HG03139 (cell line): Measurements from ENCODE around the gene SLC35D1.

Experiments used
- ATAC-seq: cut with Tn5 transposase; IDR thresholded peaks from one replicate; pipeline ENCODE4 v1.9.1; 2021; ENCODE audit not compliant: unreplicated experiment

Gene SLC35D1

GRCh38 chr1:67051196-67051595 is 2.8 kb downstream of the SLC35D1 start:
- no peak for ATAC-seq

- ATAC-seq: no peak
Measured at GRCh38 chr1:67044631-67045270, 9.2 kb downstream of the SLC35D1 start.

GRCh38 chr1:67043366-67043765 is 10.6 kb downstream of the SLC35D1 start:
- no peak for ATAC-seq

GRCh38 chr1:67041841-67042503 is 12.0 kb downstream of the SLC35D1 start:
- ATAC-seq: no peak

- no peak for ATAC-seq
Measured at GRCh38 chr1:67040405-67040804, 13.5 kb downstream of the SLC35D1 start.

- ATAC-seq: no peak
Measured at GRCh38 chr1:67031859-67032247, 22.1 kb downstream of the SLC35D1 start.

GRCh38 chr1:67031121-67031858 is 22.7 kb downstream of the SLC35D1 start:
- no peak for ATAC-seq

- no peak for ATAC-seq
Measured at GRCh38 chr1:67029472-67029871, 24.5 kb downstream of the SLC35D1 start.

GRCh38 chr1:67020765-67021164 is 33.2 kb downstream of the SLC35D1 start:
- no peak for ATAC-seq

- ATAC-seq: no peak
Measured at GRCh38 chr1:67020304-67020703, 33.6 kb downstream of the SLC35D1 start.

GRCh38 chr1:67019600-67020136 is 34.3 kb downstream of the SLC35D1 start:
- no peak for ATAC-seq

- ATAC-seq: no peak
Measured at GRCh38 chr1:67019121-67019520, 34.8 kb downstream of the SLC35D1 start.

- no peak for ATAC-seq
Measured at GRCh38 chr1:67018574-67018973, 35.4 kb downstream of the SLC35D1 start.

GRCh38 chr1:67013573-67013972 is 40.4 kb downstream of the SLC35D1 start:
- ATAC-seq: no peak

- ATAC-seq: no peak
Measured at GRCh38 chr1:67009792-67010191, 44.2 kb downstream of the SLC35D1 start.

GRCh38 chr1:67005068-67005467 is 48.9 kb downstream of the SLC35D1 start:
- no peak for ATAC-seq

GRCh38 chr1:67004176-67004575 is 49.8 kb downstream of the SLC35D1 start:
- no peak for ATAC-seq

GRCh38 chr1:67001682-67002425 is 52.1 kb downstream of the SLC35D1 start:
- ATAC-seq: no peak

GRCh38 chr1:66999640-67000400 is 54.1 kb downstream of the SLC35D1 start:
- no peak for ATAC-seq

GRCh38 chr1:66998972-66999371 is 55.0 kb downstream of the SLC35D1 start:
- no peak for ATAC-seq
